CD8-positive, alpha-beta memory T cell (primary cell): ENCODE measurements around the gene FHIP1A. TPM values are rescaled to one million over a fixed set of nuclear protein-coding genes. Genes with fewer than 3 reads are reported as not detected.

ENCODE experiments used
- CTCF ChIA-PET: fragments of 350-600 bp; sonication (Branson Sonifier 250); formaldehyde crosslinking; loops from one replicate; lab custom pipeline; 2021; ENCODE audit warnings: antibody characterized with exemption; lab: Charles Lee
- POLR2A ChIA-PET: fragments of 350-600 bp; sonication (Branson Sonifier 250); formaldehyde crosslinking; loops from one replicate; lab custom pipeline; 2021; ENCODE audit warnings: antibody characterized with exemption; lab: Charles Lee
- DNase-seq, 5 donors: peaks; one replicate each; pipeline versions ENCODE4 v3.0.0 to v3.0.0-alpha.2; 2020 to 2022; ENCODE audit warnings: mixed read lengths in 1 of 5
- H3K27ac ChIP-seq: one replicate; pipeline ENCODE4 v1.7.0; 2013; ENCODE audit warnings: low read depth, mild to moderate bottlenecking, low read length, moderate library complexity
- H3K27me3 ChIP-seq: 2 replicates; pipeline ENCODE4 v1.7.0; 2013; ENCODE audit warnings: low read length, mild to moderate bottlenecking; ENCODE audit not compliant: insufficient read depth, poor library complexity, severe bottlenecking
- H3K36me3 ChIP-seq: 2 replicates; pipeline ENCODE4 v1.7.0; 2013; ENCODE audit warnings: mild to moderate bottlenecking, low read length, moderate library complexity; ENCODE audit not compliant: insufficient read depth
- H3K4me1 ChIP-seq: 2 replicates; pipeline ENCODE4 v1.7.0; 2013; ENCODE audit warnings: mild to moderate bottlenecking, low read length, moderate library complexity; ENCODE audit not compliant: insufficient read depth
- H3K4me3 ChIP-seq: 2 replicates; pipeline ENCODE4 v1.7.0; 2013; ENCODE audit warnings: mild to moderate bottlenecking, low read length
- H3K9me3 ChIP-seq: 2 replicates; pipeline ENCODE4 v1.7.0; 2013; ENCODE audit warnings: mild to moderate bottlenecking, low read length
- H3K27ac Mint-ChIP-seq, 8 donors: one replicate each; pipeline ENCODE4 v1.8.0; 2020 to 2021; ENCODE audit warnings: mixed read lengths in 8 of 8, mild to moderate bottlenecking in 6 of 8, inconsistent platforms in 3 of 8, moderate library complexity in 3 of 8
- H3K27me3 Mint-ChIP-seq, 2 donors: one replicate each; pipeline ENCODE4 v1.8.0; 2020 to 2021; ENCODE audit warnings: mixed read lengths in 2 of 2, mild to moderate bottlenecking in 1 of 2, moderate library complexity in 1 of 2
- H3K36me3 Mint-ChIP-seq, 3 donors: one replicate each; pipeline ENCODE4 v1.8.0; 2020 to 2021; ENCODE audit warnings: mixed read lengths in 3 of 3, inconsistent platforms in 1 of 3, mild to moderate bottlenecking in 1 of 3
- H3K4me1 Mint-ChIP-seq, 3 donors: one replicate each; pipeline ENCODE4 v1.8.0; 2020 to 2021; ENCODE audit warnings: mixed read lengths in 3 of 3, inconsistent platforms in 1 of 3, mild to moderate bottlenecking in 1 of 3
- H3K4me3 Mint-ChIP-seq, 7 donors: one replicate each; pipeline ENCODE4 v1.8.0; 2020 to 2021; ENCODE audit warnings: mixed read lengths in 7 of 7, mild to moderate bottlenecking in 6 of 7, moderate library complexity in 4 of 7, inconsistent platforms in 2 of 7
- H3K9me3 Mint-ChIP-seq, 5 donors: one replicate each; pipeline ENCODE4 v1.8.0; 2020 to 2022; ENCODE audit warnings: mixed read lengths in 5 of 5, mild to moderate bottlenecking in 3 of 5, moderate library complexity in 2 of 5, inconsistent platforms in 1 of 5
- polyA plus RNA-seq: library from polyadenylated mRNA; unstranded; fragments of 300-500 nt; fragmentation: Illumina TruSeq; gene quantifications from one replicate; pipeline ENCODE4 v1.2.3, GENCODE V29; 2021
- total RNA-seq, 2 experiments: library from RNA; stranded (reverse); gene quantifications; one replicate each; pipeline ENCODE4 v1.2.3, GENCODE V29; 2021

The FHIP1A gene
- total and polyA plus RNA-seq, 3 experiments from 2014 or later: 0.09 to 0.15 TPM; not detected in 1

GRCh38 chr4:151407466-151408379 is 1.3 kb upstream of the FHIP1A start:
- H3K27ac ChIP-seq: no peak overlapping the region
- Mint-ChIP-seq H3K4me1 (peaks cover 19 to 28% (median 24%) of the 10 kb centered on the region in 3 donors), H3K4me3 (peak overlapping the region; percentile 88 to 93 (median 91)), H3K27ac (peak overlapping the region in 6 of 8 donors; percentile 47 to 92 (median 81)), H3K27me3 (peaks cover 11 to 43% of the 10 kb centered on the region in 2 donors), H3K9me3 (no peaks in the 10 kb centered on the region), H3K36me3 (peaks cover 0 to 3% (median 0%) of the 10 kb centered on the region in 3 donors)
- no peaks in the 10 kb centered on the region for H3K9me3 ChIP-seq
- CTCF ChIA-PET: no interaction called here
- H3K4me3 ChIP-seq: peak overlapping the region; percentile 68
- POLR2A ChIA-PET: no interaction called here
- peaks cover 15% of the 10 kb centered on the region for H3K4me1 ChIP-seq
- peaks cover 4% of the 10 kb centered on the region for H3K27me3 ChIP-seq
- H3K36me3 ChIP-seq: no peaks in the 10 kb centered on the region
- peak in 3 of 5 donors; percentile 1 to 23 (median 14) for DNase-seq

- Mint-ChIP-seq H3K4me3 (peak overlapping the region; percentile 88 to 93 (median 91)), H3K9me3 (no peaks in the 10 kb centered on the region), H3K27ac (peak overlapping the region in 5 of 8 donors; percentile 47 to 92 (median 86)), H3K4me1 (peaks cover 19 to 28% (median 24%) of the 10 kb centered on the region in 3 donors), H3K27me3 (peaks cover 11 to 48% of the 10 kb centered on the region in 2 donors), H3K36me3 (peaks cover 0 to 3% (median 0%) of the 10 kb centered on the region in 3 donors)
- Histone ChIP-seq H3K27ac (no peak overlapping the region), H3K4me1 (peaks cover 15% of the 10 kb centered on the region), H3K4me3 (peak overlapping the region; percentile 68), H3K9me3 (no peaks in the 10 kb centered on the region), H3K27me3 (peaks cover 4% of the 10 kb centered on the region), H3K36me3 (no peaks in the 10 kb centered on the region)
- POLR2A ChIA-PET: no interaction called here
- no peak for DNase-seq
- CTCF ChIA-PET: no interaction called here
Measured at GRCh38 chr4:151408380-151408629, 671 bp upstream of the FHIP1A start.

GRCh38 chr4:151409470-151410313 is 716 bp downstream of the FHIP1A start:
- Histone ChIP-seq H3K4me1 (peaks cover 15% of the 10 kb centered on the region), H3K27ac (no peak overlapping the region), H3K27me3 (peaks cover 4% of the 10 kb centered on the region), H3K36me3 (no peaks in the 10 kb centered on the region), H3K9me3 (no peaks in the 10 kb centered on the region), H3K4me3 (peak overlapping the region; percentile 47)
- Mint-ChIP-seq H3K27ac (peak overlapping the region in 4 of 8 donors; percentile 5 to 85 (median 47)), H3K9me3 (no peaks in the 10 kb centered on the region), H3K27me3 (peaks cover 11 to 56% of the 10 kb centered on the region in 2 donors), H3K36me3 (peaks cover 0 to 3% (median 0%) of the 10 kb centered on the region in 3 donors), H3K4me3 (peak overlapping the region; percentile 85 to 94 (median 87)), H3K4me1 (peaks cover 19 to 28% (median 24%) of the 10 kb centered on the region in 3 donors)
- POLR2A ChIA-PET: no interaction called here
- CTCF ChIA-PET: no interaction called here
- peak in 2 of 5 donors; percentile 9 to 47 for DNase-seq

- H3K9me3 Mint-ChIP-seq: no peaks in the 10 kb centered on the region
- H3K4me1 Mint-ChIP-seq: no peaks in the 10 kb centered on the region
- Histone ChIP-seq H3K4me1 (no peaks in the 10 kb centered on the region), H3K9me3 (no peaks in the 10 kb centered on the region), H3K36me3 (no peaks in the 10 kb centered on the region), H3K27ac (no peak overlapping the region), H3K27me3 (no peaks in the 10 kb centered on the region), H3K4me3 (no peak overlapping the region)
- H3K27ac Mint-ChIP-seq: no peak overlapping the region
- ChIA-PET CTCF (no interaction called here), POLR2A (no interaction called here)
- peaks cover 0 to 48% of the 10 kb centered on the region in 2 donors for H3K27me3 Mint-ChIP-seq
- no peak for DNase-seq
- H3K4me3 Mint-ChIP-seq: no peak overlapping the region
- H3K36me3 Mint-ChIP-seq: no peaks in the 10 kb centered on the region
Measured at GRCh38 chr4:151415978-151416377, 7.0 kb downstream of the FHIP1A start.

- Histone ChIP-seq H3K27me3 (no peaks in the 10 kb centered on the region), H3K4me1 (no peaks in the 10 kb centered on the region), H3K36me3 (no peaks in the 10 kb centered on the region), H3K4me3 (no peak overlapping the region), H3K9me3 (no peaks in the 10 kb centered on the region), H3K27ac (no peak overlapping the region)
- Mint-ChIP-seq H3K4me1 (no peaks in the 10 kb centered on the region), H3K36me3 (no peaks in the 10 kb centered on the region), H3K9me3 (no peaks in the 10 kb centered on the region), H3K4me3 (no peak overlapping the region), H3K27me3 (peaks cover 4 to 49% of the 10 kb centered on the region in 2 donors), H3K27ac (peak overlapping the region in 1 of 8 donors; percentile 12)
- ChIA-PET POLR2A (no interaction called here), CTCF (no interaction called here)
- DNase-seq: no peak
Measured at GRCh38 chr4:151417164-151417571, 8.2 kb downstream of the FHIP1A start.

- Mint-ChIP-seq H3K4me1 (no peaks in the 10 kb centered on the region), H3K27ac (no peak overlapping the region), H3K4me3 (no peak overlapping the region), H3K9me3 (no peaks in the 10 kb centered on the region), H3K27me3 (peaks cover 4 to 52% of the 10 kb centered on the region in 2 donors), H3K36me3 (no peaks in the 10 kb centered on the region)
- DNase-seq: no peak
- Histone ChIP-seq H3K27ac (no peak overlapping the region), H3K36me3 (no peaks in the 10 kb centered on the region), H3K9me3 (no peaks in the 10 kb centered on the region), H3K4me3 (no peak overlapping the region), H3K4me1 (no peaks in the 10 kb centered on the region), H3K27me3 (no peaks in the 10 kb centered on the region)
- POLR2A ChIA-PET: interaction anchor here (0.7 kb wide), 1 partner anchor 1309 kb away, joined by 8 read pairs; no protein-coding TSS in a partner anchor
- CTCF ChIA-PET: no interaction called here
Measured at GRCh38 chr4:151417766-151418376, 8.9 kb downstream of the FHIP1A start.

- H3K36me3 Mint-ChIP-seq: no peaks in the 10 kb centered on the region
- no peaks in the 10 kb centered on the region for H3K36me3 ChIP-seq
- no peak overlapping the region for H3K27ac ChIP-seq
- H3K27ac Mint-ChIP-seq: no peak overlapping the region
- no peak overlapping the region for H3K4me3 Mint-ChIP-seq
- no peaks in the 10 kb centered on the region for H3K9me3 ChIP-seq
- no peaks in the 10 kb centered on the region for H3K4me1 Mint-ChIP-seq
- no peaks in the 10 kb centered on the region for H3K4me1 ChIP-seq
- CTCF ChIA-PET: no interaction called here
- no peaks in the 10 kb centered on the region for H3K27me3 ChIP-seq
- no peak overlapping the region for H3K4me3 ChIP-seq
- no peak for DNase-seq
- peaks cover 4 to 53% of the 10 kb centered on the region in 2 donors for H3K27me3 Mint-ChIP-seq
- POLR2A ChIA-PET: interaction anchor here (0.7 kb wide), 1 partner anchor 1309 kb away, joined by 8 read pairs; no protein-coding TSS in a partner anchor
- no peaks in the 10 kb centered on the region for H3K9me3 Mint-ChIP-seq
Measured at GRCh38 chr4:151418385-151418784, 9.4 kb downstream of the FHIP1A start.
